GM23338 (cell line): Measurements from ENCODE around the gene PAQR9.

Source experiments
- CREB1 ChIP-seq: fragments of 250-450 bp; sonication (Bioruptor Pico); IDR thresholded peaks from 2 replicates; pipeline ENCODE4 v1.5.0; 2020; ENCODE audit warnings: low read depth, mild to moderate bottlenecking, moderate library complexity
- EZH2 ChIP-seq: fragments of 200-600 bp; sonication (generic); IDR thresholded peaks from one replicate; pipeline ENCODE4 v1.8.0; 2017; ENCODE audit warnings: antibody characterized with exemption, mild to moderate bottlenecking, low read depth; ENCODE audit not compliant: unreplicated experiment
- EZH2phosphoT487 ChIP-seq: fragments of 200-600 bp; sonication (generic); IDR thresholded peaks from one replicate; pipeline ENCODE4 v1.8.1; 2018; ENCODE audit warnings: antibody characterized with exemption; ENCODE audit not compliant: unreplicated experiment
- JUNB ChIP-seq: IDR thresholded peaks from one replicate; pipeline ENCODE4 v1.6.1; 2016; ENCODE audit warnings: antibody characterized with exemption; ENCODE audit not compliant: unreplicated experiment
- NANOG ChIP-seq: IDR thresholded peaks from 2 replicates; pipeline ENCODE4 v1.6.1; 2016; ENCODE audit warnings: antibody characterized with exemption, borderline replicate concordance
- POLR2AphosphoS5 ChIP-seq: IDR thresholded peaks from 2 replicates; pipeline ENCODE4 v1.6.1; 2016; ENCODE audit warnings: antibody characterized with exemption, low read depth
- REST ChIP-seq: IDR thresholded peaks from one replicate; pipeline ENCODE4 v1.6.1; 2018; ENCODE audit warnings: antibody characterized with exemption; ENCODE audit not compliant: unreplicated experiment
- ZNF114 ChIP-seq: fragments of 250-450 bp; sonication (Bioruptor Pico); IDR thresholded peaks from 2 replicates; pipeline ENCODE4 v1.5.0; 2020; ENCODE audit warnings: mild to moderate bottlenecking, moderate library complexity
- ZNF331 ChIP-seq: fragments of 250-450 bp; sonication (Bioruptor Pico); IDR thresholded peaks from 2 replicates; pipeline ENCODE4 v1.5.0; 2020; ENCODE audit warnings: low read depth, mild to moderate bottlenecking, moderate library complexity
- TF ChIP-seq, protein P1 (sequence below), 2 experiments: fragments of 200-600 bp in 1 of 2; sonication (generic) in 1 of 2; conservative IDR thresholded peaks; 2 replicates each; pipeline versions ENCODE4 v1.5.1 to v1.6.1; 2016 to 2017; ENCODE audit warnings: antibody characterized with exemption in 2 of 2, low read depth in 2 of 2, mild to moderate bottlenecking in 2 of 2, moderate library complexity in 1 of 2

GRCh38 chr3:142951794-142952193, 11.7 kb downstream of the PAQR9 start:
- TF ChIP-seq, protein P1, sequence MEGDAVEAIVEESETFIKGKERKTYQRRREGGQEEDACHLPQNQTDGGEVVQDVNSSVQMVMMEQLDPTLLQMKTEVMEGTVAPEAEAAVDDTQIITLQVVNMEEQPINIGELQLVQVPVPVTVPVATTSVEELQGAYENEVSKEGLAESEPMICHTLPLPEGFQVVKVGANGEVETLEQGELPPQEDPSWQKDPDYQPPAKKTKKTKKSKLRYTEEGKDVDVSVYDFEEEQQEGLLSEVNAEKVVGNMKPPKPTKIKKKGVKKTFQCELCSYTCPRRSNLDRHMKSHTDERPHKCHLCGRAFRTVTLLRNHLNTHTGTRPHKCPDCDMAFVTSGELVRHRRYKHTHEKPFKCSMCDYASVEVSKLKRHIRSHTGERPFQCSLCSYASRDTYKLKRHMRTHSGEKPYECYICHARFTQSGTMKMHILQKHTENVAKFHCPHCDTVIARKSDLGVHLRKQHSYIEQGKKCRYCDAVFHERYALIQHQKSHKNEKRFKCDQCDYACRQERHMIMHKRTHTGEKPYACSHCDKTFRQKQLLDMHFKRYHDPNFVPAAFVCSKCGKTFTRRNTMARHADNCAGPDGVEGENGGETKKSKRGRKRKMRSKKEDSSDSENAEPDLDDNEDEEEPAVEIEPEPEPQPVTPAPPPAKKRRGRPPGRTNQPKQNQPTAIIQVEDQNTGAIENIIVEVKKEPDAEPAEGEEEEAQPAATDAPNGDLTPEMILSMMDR (conservative IDR thresholded peaks at IDR 0.05; ENCODE audit: low read depth in 2 of 2), result no peak
- TF ChIP-seq EZH2 (no peak), CREB1 (no peak), REST (no peak), ZNF331 (no peak), POLR2AphosphoS5 (no peak), ZNF114 (no peak), JUNB (no peak), EZH2phosphoT487 (no peak), NANOG (no peak)
